Lower leg skin (tissue), 4 donors: ENCODE results near the gene ATP6V1F. TPM values are rescaled to one million over a fixed set of nuclear protein-coding genes. Genes with fewer than 3 reads are reported as not detected.
A peak's percentile ranks its signal among the peaks of the same experiment; 100 is the strongest.

Source experiments
- DNase-seq, 2 donors: peaks; one replicate each; pipeline ENCODE4 v3.0.0-alpha.2; 2019; ENCODE audit warnings: low spot score in 2 of 2
- H3K4me3 ChIP-seq: fragments of 200-600 bp; sonication (generic); 2 replicates; pipeline ENCODE4 v1.5.1; 2017; ENCODE audit warnings: mild to moderate bottlenecking, low read depth; ENCODE audit not compliant: poor library complexity, severe bottlenecking
- CTCF ChIP-seq, 3 donors: fragments of 450-650 bp; IDR thresholded peaks; one replicate each; pipeline ENCODE4 v1.5.1; 2016; ENCODE audit warnings: antibody characterized with exemption in 3 of 3, mild to moderate bottlenecking in 3 of 3, moderate library complexity in 2 of 3
- POLR2A ChIP-seq, 2 donors: fragments of 450-650 bp; IDR thresholded peaks; one replicate each; pipeline ENCODE4 v1.6.1; 2016 to 2017; ENCODE audit warnings: antibody characterized with exemption in 2 of 2, mild to moderate bottlenecking in 1 of 2, moderate library complexity in 1 of 2
- WGBS, 2 donors: methylation state at CpG; one replicate each; pipeline ENCODE4 v1.1.5; 2018; 5-methylcytosine and 5-hydroxymethylcytosine counted together
- intact Hi-C: fragments of 100-400 bp; cut with DNase I; formaldehyde crosslinking; loops from one replicate; pipeline ENCODE4 v1.15.0; 2023; ENCODE audit warnings: low total_unique reads
- total RNA-seq, 4 donors: library from RNA; depleted of rRNA; stranded (reverse); fragments of >200 nt; gene quantifications; one replicate each; pipeline ENCODE4 v1.1.0, GENCODE V29; 2016

The ATP6V1F gene
- total RNA-seq, 4 donors from 2014 or later = 71.3 to 165 (median 137) TPM

GRCh38 chr7:128888039-128888755, 25.5 kb downstream of the ATP6V1F start:
- no peak for DNase-seq
- TF ChIP-seq POLR2A (IDR thresholded peaks at IDR 0.05) (no peak), CTCF (IDR thresholded peaks at IDR 0.05) (peak in 1 of 3 donors; percentile 5)
- 69 to 83% methylated on average over 7 of the region's 7 CpGs for WGBS, 2 donors

GRCh38 chr7:128888756-128889095, 26.1 kb downstream of the ATP6V1F start:
- DNase-seq = no peak
- no peak overlapping the region for H3K4me3 ChIP-seq
- TF ChIP-seq POLR2A (IDR thresholded peaks at IDR 0.05) (no peak), CTCF (IDR thresholded peaks at IDR 0.05) (no peak)
- WGBS, 2 donors = 53 to 59% methylated on average over 11 of the region's 11 CpGs
- intact Hi-C loops = loop anchor here (10.0 kb wide), 2 partner anchors 284 to 414 kb away; partner anchors contain the start of gene METTL2B

More at GRCh38 chr7:128888039-128888755, 25.5 kb downstream of the ATP6V1F start:
- intact Hi-C loops = loop anchor here (10.0 kb wide), 2 partner anchors 283 to 413 kb away; partner anchors contain the start of gene METTL2B
- H3K4me3 ChIP-seq = no peak overlapping the region

- no peak for DNase-seq
- intact Hi-C loops = loop anchor here (10.0 kb wide), 2 partner anchors 284 to 414 kb away; partner anchors contain the start of gene METTL2B
- H3K4me3 ChIP-seq = no peak overlapping the region
- 50 to 51% methylated on average over 7 to 8 of the region's 8 CpGs for WGBS, 2 donors
- TF ChIP-seq CTCF (IDR thresholded peaks at IDR 0.05) = no peak
- TF ChIP-seq POLR2A (IDR thresholded peaks at IDR 0.05) = no peak
Measured at GRCh38 chr7:128889121-128889520, 26.5 kb downstream of the ATP6V1F start.

- TF ChIP-seq CTCF (IDR thresholded peaks at IDR 0.05) (no peak), POLR2A (IDR thresholded peaks at IDR 0.05) (no peak)
- no peak overlapping the region for H3K4me3 ChIP-seq
- WGBS, 2 donors = 37 to 52% methylated on average over 29 to 67 of the region's 67 CpGs
- intact Hi-C loops = no loop called here
- DNase-seq = no peak
Measured at GRCh38 chr7:128890306-128891109, 27.9 kb downstream of the ATP6V1F start.

- no peak overlapping the region for H3K4me3 ChIP-seq
- whole genome bisulfite sequencing, 2 donors = 36 to 69% methylated on average over 18 to 25 of the region's 41 CpGs
- TF ChIP-seq CTCF (IDR thresholded peaks at IDR 0.05) = no peak
- no peak for TF ChIP-seq POLR2A (IDR thresholded peaks at IDR 0.05)
- no peak for DNase-seq
- intact Hi-C loops = no loop called here
Measured at GRCh38 chr7:128891110-128891941, 28.7 kb downstream of the ATP6V1F start.
